IPS DF 19.7 (cell line): ENCODE measurements around the gene TOR1AIP2.
"Not testable (repeated sequence)": the region's sequence is repeated elsewhere in the genome, so short reads cannot be mapped to it uniquely, and the experiment has no call there.

Experiments used
- DNase-seq: peaks from one replicate; pipeline ENCODE4 v3.0.0-alpha.2; 2013; ENCODE audit warnings: low read depth, low spot score

Gene TOR1AIP2

GRCh38 chr1:179875596-179876299, 1.9 kb downstream of the TOR1AIP2 start:
- DNase-seq, result no peak

- DNase-seq, result no peak
Observed at GRCh38 chr1:179873438-179873851, 4.2 kb downstream of the TOR1AIP2 start.

GRCh38 chr1:179872558-179872957, 5.0 kb downstream of the TOR1AIP2 start:
- DNase-seq, result no peak

GRCh38 chr1:179871940-179872339, 5.7 kb downstream of the TOR1AIP2 start:
- no peak for DNase-seq

GRCh38 chr1:179870870-179871269, 6.7 kb downstream of the TOR1AIP2 start:
- no peak for DNase-seq

- DNase-seq, result no peak
Observed at GRCh38 chr1:179867493-179868330, 9.9 kb downstream of the TOR1AIP2 start.

GRCh38 chr1:179866616-179867015, 11.0 kb downstream of the TOR1AIP2 start:
- no peak for DNase-seq

GRCh38 chr1:179865377-179865776, 12.2 kb downstream of the TOR1AIP2 start:
- no peak for DNase-seq

- no peak for DNase-seq
Observed at GRCh38 chr1:179860652-179861051, 17.0 kb downstream of the TOR1AIP2 start.

- DNase-seq, result no peak
Observed at GRCh38 chr1:179857009-179857408, 20.6 kb downstream of the TOR1AIP2 start.

- no peak for DNase-seq
Observed at GRCh38 chr1:179856296-179856695, 21.3 kb downstream of the TOR1AIP2 start.

GRCh38 chr1:179855831-179856230, 21.8 kb downstream of the TOR1AIP2 start:
- DNase-seq, result not testable (repeated sequence)

GRCh38 chr1:179853102-179853501, 24.5 kb downstream of the TOR1AIP2 start:
- no peak for DNase-seq

- DNase-seq, result no peak
Observed at GRCh38 chr1:179848233-179848632, 29.4 kb downstream of the TOR1AIP2 start.

- DNase-seq, result no peak
Observed at GRCh38 chr1:179840107-179840506, 37.5 kb downstream of the TOR1AIP2 start.

- DNase-seq, result not testable (repeated sequence)
Observed at GRCh38 chr1:179836686-179837445, 40.7 kb downstream of the TOR1AIP2 start.

- no peak for DNase-seq
Observed at GRCh38 chr1:179831852-179832699, 45.5 kb downstream of the TOR1AIP2 start.

- DNase-seq, result no peak
Observed at GRCh38 chr1:179831225-179831624, 46.4 kb downstream of the TOR1AIP2 start.

GRCh38 chr1:179828554-179829110, 49.0 kb downstream of the TOR1AIP2 start:
- no peak for DNase-seq

GRCh38 chr1:179826626-179827280, 50.9 kb downstream of the TOR1AIP2 start:
- no peak for DNase-seq
